ENCODE results near the gene PTGDS. TPM values are rescaled to one million over a fixed set of nuclear protein-coding genes. Genes with fewer than 3 reads are reported as not detected.

PTGDS gene
- total and polyA plus RNA-seq, 2 donors (not counting 1 experiment from before 2014, with no cell fraction given): 0.13 TPM; not detected in 1

GRCh38 chr9:137029058-137029936 is 52.0 kb downstream of the PTGDS start:
- peaks cover 12% of the 10 kb centered on the region for H3K79me2 ChIP-seq (ENCODE audit: control insufficient read depth, insufficient read depth, low read length)
- no peaks in the 10 kb centered on the region for H3K27me3 ChIP-seq (replicated peaks in 1 of 4; ENCODE audit: control extremely low read depth in 1 of 4, control insufficient read depth in 3 of 4, insufficient read depth in 4 of 4, low read length in 3 of 4)
- TF ChIP-seq EZH2 (IDR thresholded peaks at IDR 0.05; ENCODE audit: borderline replicate concordance, insufficient read depth, low read depth, low read length, poor library complexity, severe bottlenecking): no peak
- TF ChIP-seq, protein P1, sequence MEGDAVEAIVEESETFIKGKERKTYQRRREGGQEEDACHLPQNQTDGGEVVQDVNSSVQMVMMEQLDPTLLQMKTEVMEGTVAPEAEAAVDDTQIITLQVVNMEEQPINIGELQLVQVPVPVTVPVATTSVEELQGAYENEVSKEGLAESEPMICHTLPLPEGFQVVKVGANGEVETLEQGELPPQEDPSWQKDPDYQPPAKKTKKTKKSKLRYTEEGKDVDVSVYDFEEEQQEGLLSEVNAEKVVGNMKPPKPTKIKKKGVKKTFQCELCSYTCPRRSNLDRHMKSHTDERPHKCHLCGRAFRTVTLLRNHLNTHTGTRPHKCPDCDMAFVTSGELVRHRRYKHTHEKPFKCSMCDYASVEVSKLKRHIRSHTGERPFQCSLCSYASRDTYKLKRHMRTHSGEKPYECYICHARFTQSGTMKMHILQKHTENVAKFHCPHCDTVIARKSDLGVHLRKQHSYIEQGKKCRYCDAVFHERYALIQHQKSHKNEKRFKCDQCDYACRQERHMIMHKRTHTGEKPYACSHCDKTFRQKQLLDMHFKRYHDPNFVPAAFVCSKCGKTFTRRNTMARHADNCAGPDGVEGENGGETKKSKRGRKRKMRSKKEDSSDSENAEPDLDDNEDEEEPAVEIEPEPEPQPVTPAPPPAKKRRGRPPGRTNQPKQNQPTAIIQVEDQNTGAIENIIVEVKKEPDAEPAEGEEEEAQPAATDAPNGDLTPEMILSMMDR (IDR thresholded peaks at IDR 0.05): peak; percentile 87
- peak overlapping the region; percentile 100 for H3K4me2 ChIP-seq (replicated peaks; ENCODE audit: low read depth, low read length, poor library complexity, severe bottlenecking)
- peak; percentile 31 for ATAC-seq (ENCODE audit: low read depth)
- peak overlapping the region; percentile 4 to 77 (median 66) for H3K4me3 ChIP-seq (ENCODE audit: control extremely low read depth in 1 of 5, extremely low read depth in 1 of 5, insufficient read depth in 1 of 5, low read depth in 2 of 5, low read length in 4 of 5)
- H3K36me3 ChIP-seq (replicated peaks in 1 of 2; ENCODE audit: control extremely low read depth in 1 of 2, control insufficient read depth in 1 of 2, extremely low read depth in 1 of 2, insufficient read depth in 2 of 2, low read length in 1 of 2): no peaks in the 10 kb centered on the region
- peak; percentile 85 for DNase-seq
- peak overlapping the region; percentile 70 for H3K9ac ChIP-seq (ENCODE audit: low read length)
- peaks cover 66% of the 10 kb centered on the region for H3K4me1 Mint-ChIP-seq
- H3K4me1 ChIP-seq (ENCODE audit: control insufficient read depth in 2 of 2, insufficient read depth in 2 of 2, low read length in 2 of 2): peaks cover 61 to 78% of the 10 kb centered on the region in 2 donors
- H3K27ac Mint-ChIP-seq: peak overlapping the region; percentile 92
- peak overlapping the region in 1 of 2 donors; percentile 71 for H3K27ac ChIP-seq (ENCODE audit: low read length in 2 of 2)
- no peaks in the 10 kb centered on the region for H3K9me3 Mint-ChIP-seq (ENCODE audit: insufficient read depth)
- no peaks in the 10 kb centered on the region for H3K27me3 Mint-ChIP-seq
- intact Hi-C loops (cut with micrococcal nuclease): loop anchor here (1.0 to 2.0 kb wide), 2 partner anchors 36 to 242 kb away; partner anchors contain the start of gene PAXX
- WGBS (ENCODE audit: insufficient coverage): 8% methylated on average over 11 of the region's 19 CpGs
- H3K9me3 ChIP-seq (ENCODE audit: control extremely low read depth in 1 of 3, control insufficient read depth in 2 of 3, insufficient read depth in 1 of 3, low read length in 2 of 3): peaks cover 0 to 7% (median 0%) of the 10 kb centered on the region in 3 donors
- peak overlapping the region; percentile 90 for H3K4me3 Mint-ChIP-seq
- POLR2A ChIA-PET: interaction anchor here (0.6 to 3.0 kb wide), 11 partner anchors 18 to 410 kb away, joined by 3 to 19 read pairs (median 3); partner anchors contain the start of genes CLIC3 and PAXX
- H2AFZ ChIP-seq (ENCODE audit: insufficient read depth, low read depth, low read length, poor library complexity, severe bottlenecking): peak overlapping the region; percentile 25
- H4K20me1 ChIP-seq (ENCODE audit: control insufficient read depth, insufficient read depth, low read length, poor library complexity, severe bottlenecking): peaks cover 11% of the 10 kb centered on the region
- CTCF ChIA-PET: interaction anchor here (0.6 to 5.9 kb wide), 44 partner anchors 9 to 263 kb away, joined by 3 to 49 read pairs (median 5); partner anchors contain the start of genes AJM1, C8G, CLIC3 and CYSRT1

Data from B cell (primary cell).